HG03175 (cell line): Measurements from ENCODE around the gene VSIG10L.

Experiments used
- ATAC-seq: cut with Tn5 transposase; IDR thresholded peaks from one replicate; pipeline ENCODE4 v1.9.1; 2021; ENCODE audit warnings: mild to moderate bottlenecking, moderate library complexity; ENCODE audit not compliant: unreplicated experiment

The VSIG10L gene

DNA sequence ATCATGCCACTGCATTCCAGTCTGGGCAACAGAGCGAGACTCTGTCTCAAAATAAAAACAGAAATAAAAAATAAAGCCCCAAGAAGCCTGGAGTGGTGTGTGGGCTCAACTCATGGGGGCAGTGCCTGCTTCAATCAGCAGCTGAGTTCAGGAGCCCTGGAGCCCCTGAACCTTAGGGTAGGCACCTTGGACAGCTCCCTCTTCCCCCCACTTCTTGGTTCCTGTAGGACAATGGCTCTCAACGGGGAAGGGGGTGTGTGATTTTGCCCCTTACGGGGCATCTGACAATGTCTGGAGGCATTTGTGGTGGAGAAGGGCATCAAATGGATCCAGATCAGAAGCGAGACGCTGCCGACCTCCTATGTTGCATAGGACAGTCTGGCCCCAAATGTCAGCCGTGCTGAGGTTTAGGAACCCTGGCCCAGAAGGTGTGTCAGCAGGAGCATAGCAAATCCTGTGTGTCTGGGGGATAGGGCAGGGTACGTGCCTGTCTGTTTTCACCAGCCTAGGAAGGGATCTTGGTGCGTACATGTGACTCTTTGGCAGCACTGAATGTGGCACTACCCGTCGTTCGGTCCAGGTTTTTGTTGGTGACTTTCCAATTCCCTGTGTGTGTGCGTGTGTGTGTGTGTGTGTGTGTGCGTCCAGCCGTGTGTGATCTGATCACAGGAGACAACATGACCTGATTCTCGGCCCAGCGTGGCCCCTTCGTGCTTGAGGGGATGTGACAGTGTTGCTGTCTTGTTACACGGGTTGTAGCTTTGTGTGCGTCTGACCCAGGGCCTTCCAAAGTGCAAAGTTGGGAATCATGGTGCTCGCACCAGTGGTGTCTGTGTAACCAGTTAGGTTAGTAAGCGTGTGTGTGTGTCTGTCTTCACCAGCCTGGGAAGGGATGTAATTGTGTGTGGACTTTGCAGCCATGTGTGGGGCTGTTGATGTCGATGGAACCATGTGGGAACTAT is 23.0 kb downstream of the VSIG10L start:
- no peak for ATAC-seq

DNA sequence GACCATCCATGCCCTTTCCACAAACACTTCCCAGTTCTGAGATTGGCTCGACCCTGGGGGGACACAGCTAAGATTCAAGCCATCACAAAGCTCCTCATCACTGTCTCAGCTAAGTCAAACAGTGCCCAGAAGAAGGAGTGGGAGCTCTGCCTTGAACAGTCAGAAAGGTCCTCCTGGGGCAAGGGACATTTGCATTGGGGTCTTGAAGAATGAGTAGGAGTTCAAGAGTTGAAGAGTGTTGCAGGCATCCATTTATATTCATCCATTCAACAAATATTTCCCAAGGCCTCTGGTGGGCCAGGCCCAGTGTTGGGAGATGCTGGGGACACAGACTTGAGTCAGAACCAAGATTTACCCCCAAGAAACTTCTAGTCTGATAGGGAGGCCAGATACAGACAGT is 24.0 kb downstream of the VSIG10L start:
- ATAC-seq, result no peak

DNA sequence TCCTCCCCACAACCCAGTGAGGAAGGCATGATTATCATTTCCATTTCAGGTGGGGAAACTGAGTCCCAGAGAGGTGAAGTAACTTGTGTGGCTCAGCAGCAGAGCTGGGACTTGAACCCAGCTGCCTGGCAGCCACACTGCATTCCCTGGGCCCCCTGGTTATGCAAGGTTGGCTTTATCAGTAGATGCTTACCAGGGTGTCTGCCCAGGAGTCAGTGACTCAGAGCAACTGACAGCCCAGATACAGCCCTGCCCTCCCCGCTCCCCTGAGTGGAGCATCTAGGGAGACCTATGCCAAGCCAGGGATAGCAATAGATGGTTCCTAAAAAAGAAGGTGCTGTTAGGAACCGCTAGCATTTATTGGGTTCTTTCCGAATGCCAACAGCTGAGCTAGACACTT is 24.6 kb downstream of the VSIG10L start:
- ATAC-seq, result no peak

DNA sequence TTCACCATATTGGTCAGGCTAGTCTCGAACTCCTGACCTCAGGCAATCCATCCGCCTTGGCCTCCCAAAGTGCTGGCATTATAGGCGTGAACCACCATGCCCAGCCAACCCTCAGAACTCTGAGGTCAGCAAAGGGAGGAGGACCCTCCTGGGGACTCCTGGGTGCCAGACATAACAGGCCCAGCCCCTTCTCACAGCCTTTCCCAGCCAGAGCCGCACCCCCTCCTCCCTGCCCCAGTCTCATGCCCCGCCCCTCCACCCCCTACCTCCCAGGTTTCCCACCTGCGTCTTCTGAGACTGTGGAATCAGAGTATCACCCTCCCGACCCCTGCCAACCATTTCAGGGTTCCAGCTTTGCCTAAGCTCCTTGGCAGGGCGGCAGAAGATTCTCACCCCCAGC is 25.3 kb downstream of the VSIG10L start:
- no peak for ATAC-seq

- no peak for ATAC-seq
Observed at GRCh38 chr19:51311351-51312257, 30.3 kb downstream of the VSIG10L start, which contains the start of gene IGLON5. IGLON5 (plus strand) TSS chr19:51311644; CDS start chr19:51311848, 204 bp downstream.

GRCh38 chr19:51305479-51305878 is 36.5 kb downstream of the VSIG10L start:
- ATAC-seq, result no peak

GRCh38 chr19:51301266-51301665 is 40.7 kb downstream of the VSIG10L start:
- ATAC-seq, result no peak

DNA sequence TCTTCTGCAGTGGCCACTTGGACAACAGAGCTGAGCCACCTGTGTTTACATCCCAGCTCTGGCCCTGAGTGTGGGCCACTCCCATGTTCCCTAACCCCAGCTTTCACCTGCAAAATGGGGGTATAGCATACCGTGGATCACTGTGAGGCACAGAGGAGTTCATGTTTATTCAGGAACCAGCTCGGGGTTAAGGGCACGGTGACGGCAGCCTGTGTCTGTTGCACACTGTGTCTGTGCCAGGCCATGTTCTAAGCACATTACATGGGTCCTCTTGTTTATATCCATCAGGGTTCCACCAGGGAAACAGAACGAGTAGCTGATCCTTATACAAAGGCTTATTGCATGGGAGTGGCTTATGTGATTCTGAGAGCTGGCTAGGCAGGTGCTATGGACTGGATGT is 44.5 kb downstream of the VSIG10L start:
- no peak for ATAC-seq

DNA sequence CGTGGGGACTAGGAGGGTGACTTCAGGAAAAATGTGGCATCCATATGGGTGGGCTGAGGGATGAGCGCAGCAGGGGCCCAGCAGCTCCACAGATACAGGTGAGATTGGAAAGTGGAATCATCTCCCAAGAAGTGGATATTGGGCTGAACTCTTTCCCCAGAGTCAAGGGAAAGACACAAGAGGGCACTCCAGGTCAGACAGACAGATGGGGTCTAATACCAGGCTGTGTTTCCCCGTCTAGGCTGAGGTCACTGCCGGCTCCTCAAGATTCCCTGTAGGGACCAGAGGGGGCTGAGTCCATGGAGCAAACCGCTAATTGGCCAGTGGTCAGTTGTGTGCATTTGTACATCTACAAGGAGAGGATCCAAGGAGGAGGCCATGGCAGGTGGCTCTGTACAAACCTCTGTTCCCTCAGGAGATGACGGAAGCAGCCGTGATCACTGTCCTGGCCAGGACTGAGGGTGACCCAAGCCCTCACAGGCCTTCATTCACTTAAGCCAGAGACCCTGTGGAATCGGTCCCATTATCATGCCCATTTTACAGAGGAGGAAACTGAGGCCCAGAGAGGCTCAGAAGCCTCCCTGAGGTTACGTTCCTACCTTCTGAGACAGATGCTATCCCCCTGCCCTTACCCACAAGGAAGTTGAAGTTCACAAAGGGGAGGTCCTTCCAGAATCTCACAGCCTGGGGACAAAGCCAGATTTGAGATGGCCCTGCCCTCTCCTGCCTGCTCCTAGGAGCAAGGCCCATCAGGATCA is 45.4 kb downstream of the VSIG10L start:
- ATAC-seq, result no peak

GRCh38 chr19:51295382-51296126 is 46.4 kb downstream of the VSIG10L start:
- no peak for ATAC-seq

GRCh38 chr19:51294977-51295375 is 47.0 kb downstream of the VSIG10L start:
- ATAC-seq, result no peak

GRCh38 chr19:51294211-51294976 is 47.5 kb downstream of the VSIG10L start:
- no peak for ATAC-seq

DNA sequence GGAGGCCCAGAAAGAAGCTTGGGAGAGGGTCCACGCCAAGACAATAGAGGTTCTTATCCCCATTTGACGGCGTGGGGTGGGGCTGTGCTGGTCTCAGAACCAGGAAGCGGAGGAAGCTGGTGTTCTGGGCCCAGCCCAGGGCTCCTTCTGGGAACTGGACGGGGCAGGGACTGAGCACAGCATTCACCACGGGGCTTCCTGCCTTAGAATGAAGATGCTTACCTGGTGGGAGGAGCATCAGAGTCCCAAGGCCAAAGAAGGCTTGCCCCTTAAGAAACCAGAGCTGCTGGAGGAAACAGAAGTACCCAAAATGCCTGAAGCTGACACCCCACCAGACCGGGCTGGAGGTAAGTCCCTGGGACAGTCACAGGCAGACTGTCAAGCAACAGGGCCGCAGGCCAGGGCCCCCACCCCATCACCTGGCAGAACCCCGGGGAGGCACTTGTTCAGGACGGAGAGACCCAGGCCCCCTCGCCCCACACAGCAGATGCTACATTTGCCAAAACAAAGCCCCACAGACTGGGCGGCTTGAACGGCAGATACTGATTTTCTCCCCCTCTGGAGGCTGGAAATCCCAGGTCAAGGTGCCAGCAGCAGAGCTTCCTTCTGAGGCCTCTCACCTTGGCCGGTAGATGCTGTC is 48.2 kb downstream of the VSIG10L start:
- no peak for ATAC-seq

DNA sequence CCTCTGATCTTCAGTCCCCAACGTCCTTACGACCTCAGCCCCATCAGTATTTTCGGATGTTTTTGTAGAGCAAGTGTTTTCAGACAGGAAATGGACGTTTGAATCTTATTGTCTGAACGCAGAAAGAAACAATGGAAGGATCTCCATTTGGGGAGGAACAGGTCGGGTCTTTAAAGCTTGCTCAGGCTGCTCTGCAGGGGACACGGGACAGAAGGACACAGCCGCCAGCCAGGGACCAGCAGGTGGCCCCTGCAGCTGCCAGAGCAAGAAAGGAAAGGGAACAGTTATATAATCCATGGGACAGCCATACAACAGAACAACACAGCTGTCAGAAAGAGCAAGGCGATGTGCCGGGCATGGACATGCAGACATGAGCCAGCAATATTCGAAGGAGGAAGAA is 49.0 kb downstream of the VSIG10L start:
- ATAC-seq, result no peak

GRCh38 chr19:51289635-51290034 is 52.3 kb downstream of the VSIG10L start:
- no peak for ATAC-seq

DNA sequence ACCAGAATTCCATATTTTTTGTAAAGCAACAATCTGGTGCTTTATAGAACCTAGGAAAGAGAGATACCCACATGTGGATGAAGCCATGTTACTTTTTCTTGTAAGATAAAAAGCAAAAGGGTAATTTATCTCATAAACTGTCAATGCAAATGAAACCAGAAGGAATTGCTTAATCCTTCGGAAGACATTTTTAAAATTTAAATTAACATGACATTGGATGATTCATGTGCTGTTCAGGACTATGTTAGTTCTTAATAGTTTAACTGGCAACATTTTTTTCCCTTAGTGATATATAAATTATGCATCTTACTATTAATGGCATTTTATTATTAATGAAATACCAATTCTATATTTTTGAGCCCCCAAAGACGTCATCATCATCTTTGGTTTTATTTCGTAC is 56.3 kb downstream of the VSIG10L start:
- ATAC-seq, result no peak

GRCh38 chr19:51282335-51282734 is 59.6 kb downstream of the VSIG10L start:
- no peak for ATAC-seq
